ENCODE measurements around the gene CFAP61. TPM values are rescaled to one million over a fixed set of nuclear protein-coding genes. Genes with fewer than 3 reads are reported as not detected.

Gene CFAP61
- total and polyA plus RNA-seq, 2 experiments from 2014 or later: 1.0 TPM; not detected in 1

GRCh38 chr20:20277894-20278335 lies 225.6 kb downstream of the CFAP61 start:
- Histone ChIP-seq H3K4me1 (ENCODE audit: insufficient read depth) (no peaks in the 10 kb centered on the region), H3K4me3 (no peak overlapping the region), H3K36me3 (replicated peaks; ENCODE audit: insufficient read depth, low read depth) (no peaks in the 10 kb centered on the region), H3K27ac (no peak overlapping the region), H3K27me3 (no peaks in the 10 kb centered on the region), H3K79me2 (no peaks in the 10 kb centered on the region), H3K9me3 (ENCODE audit: low read depth) (no peaks in the 10 kb centered on the region), H3K9me2 (replicated peaks; ENCODE audit: insufficient read depth) (no peaks in the 10 kb centered on the region), H3K4me2 (no peak overlapping the region), H4K20me1 (ENCODE audit: insufficient read depth, poor library complexity, severe bottlenecking) (no peaks in the 10 kb centered on the region), H2AFZ (no peak overlapping the region)
- 93% methylated on average over 3 of the region's 3 CpGs for WGBS (ENCODE audit: low lambda C conversion rate, missing lambda C conversion rate)
- DNase-seq (ENCODE audit: low spot score): no peak
- TF ChIP-seq EZH2phosphoT487 (IDR thresholded peaks at IDR 0.05; ENCODE audit: low read depth, severe bottlenecking, unreplicated experiment) (no peak), EZH2 (IDR thresholded peaks at IDR 0.05; ENCODE audit: borderline replicate concordance) (no peak), CTCF (IDR thresholded peaks at IDR 0.05; ENCODE audit: poor library complexity) (no peak)

GRCh38 chr20:20286061-20286460 lies 233.7 kb downstream of the CFAP61 start:
- no peak for TF ChIP-seq CTCF (IDR thresholded peaks at IDR 0.05; ENCODE audit: poor library complexity)
- TF ChIP-seq EZH2 (IDR thresholded peaks at IDR 0.05; ENCODE audit: borderline replicate concordance): no peak
- no peak for TF ChIP-seq EZH2phosphoT487 (IDR thresholded peaks at IDR 0.05; ENCODE audit: low read depth, severe bottlenecking, unreplicated experiment)
- Histone ChIP-seq H3K36me3 (replicated peaks; ENCODE audit: insufficient read depth, low read depth) (no peaks in the 10 kb centered on the region), H3K79me2 (no peaks in the 10 kb centered on the region), H3K4me2 (no peak overlapping the region), H3K4me3 (no peak overlapping the region), H4K20me1 (ENCODE audit: insufficient read depth, poor library complexity, severe bottlenecking) (no peaks in the 10 kb centered on the region), H3K9me2 (replicated peaks; ENCODE audit: insufficient read depth) (no peaks in the 10 kb centered on the region), H3K9me3 (ENCODE audit: low read depth) (no peaks in the 10 kb centered on the region), H3K4me1 (ENCODE audit: insufficient read depth) (no peaks in the 10 kb centered on the region), H3K27ac (no peak overlapping the region), H3K27me3 (no peaks in the 10 kb centered on the region), H2AFZ (no peak overlapping the region)
- 78% methylated on average over 2 of the region's 2 CpGs for WGBS (ENCODE audit: low lambda C conversion rate, missing lambda C conversion rate)
- DNase-seq (ENCODE audit: low spot score): no peak

GRCh38 chr20:20289331-20289730 lies 237.0 kb downstream of the CFAP61 start:
- 69% methylated on average over 3 of the region's 3 CpGs for WGBS (ENCODE audit: low lambda C conversion rate, missing lambda C conversion rate)
- no peaks in the 10 kb centered on the region for H3K27me3 ChIP-seq
- no peaks in the 10 kb centered on the region for H3K36me3 ChIP-seq (replicated peaks; ENCODE audit: insufficient read depth, low read depth)
- no peaks in the 10 kb centered on the region for H4K20me1 ChIP-seq (ENCODE audit: insufficient read depth, poor library complexity, severe bottlenecking)
- no peak for DNase-seq (ENCODE audit: low spot score)
- no peaks in the 10 kb centered on the region for H3K9me3 ChIP-seq (ENCODE audit: low read depth)
- no peak overlapping the region for H3K27ac ChIP-seq
- no peaks in the 10 kb centered on the region for H3K9me2 ChIP-seq (replicated peaks; ENCODE audit: insufficient read depth)
- TF ChIP-seq EZH2 (IDR thresholded peaks at IDR 0.05; ENCODE audit: borderline replicate concordance) (no peak), EZH2phosphoT487 (IDR thresholded peaks at IDR 0.05; ENCODE audit: low read depth, severe bottlenecking, unreplicated experiment) (no peak), CTCF (IDR thresholded peaks at IDR 0.05; ENCODE audit: poor library complexity) (no peak)
- no peaks in the 10 kb centered on the region for H3K4me1 ChIP-seq (ENCODE audit: insufficient read depth)
- H3K4me3 ChIP-seq: no peak overlapping the region
- H2AFZ ChIP-seq: no peak overlapping the region
- no peaks in the 10 kb centered on the region for H3K79me2 ChIP-seq
- no peak overlapping the region for H3K4me2 ChIP-seq

- no peak overlapping the region for H3K4me2 ChIP-seq
- 90% methylated on average over 4 of the region's 4 CpGs for WGBS (ENCODE audit: low lambda C conversion rate, missing lambda C conversion rate)
These were observed 240.1 kb downstream of the CFAP61 start for GRCh38 chr20:20292472-20292871.

More at GRCh38 chr20:20292472-20292871, 240.1 kb downstream of the CFAP61 start:
- no peak for TF ChIP-seq EZH2 (IDR thresholded peaks at IDR 0.05; ENCODE audit: borderline replicate concordance)
- no peak for TF ChIP-seq CTCF (IDR thresholded peaks at IDR 0.05; ENCODE audit: poor library complexity)
- no peak for TF ChIP-seq EZH2phosphoT487 (IDR thresholded peaks at IDR 0.05; ENCODE audit: low read depth, severe bottlenecking, unreplicated experiment)
- DNase-seq (ENCODE audit: low spot score): no peak
- Histone ChIP-seq H3K9me2 (replicated peaks; ENCODE audit: insufficient read depth) (no peaks in the 10 kb centered on the region), H2AFZ (no peak overlapping the region), H3K79me2 (no peaks in the 10 kb centered on the region), H3K36me3 (replicated peaks; ENCODE audit: insufficient read depth, low read depth) (no peaks in the 10 kb centered on the region), H3K27ac (no peak overlapping the region), H4K20me1 (ENCODE audit: insufficient read depth, poor library complexity, severe bottlenecking) (no peaks in the 10 kb centered on the region), H3K4me3 (no peak overlapping the region), H3K4me1 (ENCODE audit: insufficient read depth) (no peaks in the 10 kb centered on the region), H3K9me3 (ENCODE audit: low read depth) (no peaks in the 10 kb centered on the region), H3K27me3 (no peaks in the 10 kb centered on the region)
